DMS79 (cell line): Measurements from ENCODE around the gene HLA-DRA.

ENCODE experiments used
- DNase-seq: peaks from one replicate; lab custom pipeline; 2025; lab: John Stamatoyannopoulos, UW

Gene HLA-DRA

GRCh38 chr6:32475392-32476206, 35.9 kb downstream of the HLA-DRA start:
- DNase-seq, result no peak

DNA sequence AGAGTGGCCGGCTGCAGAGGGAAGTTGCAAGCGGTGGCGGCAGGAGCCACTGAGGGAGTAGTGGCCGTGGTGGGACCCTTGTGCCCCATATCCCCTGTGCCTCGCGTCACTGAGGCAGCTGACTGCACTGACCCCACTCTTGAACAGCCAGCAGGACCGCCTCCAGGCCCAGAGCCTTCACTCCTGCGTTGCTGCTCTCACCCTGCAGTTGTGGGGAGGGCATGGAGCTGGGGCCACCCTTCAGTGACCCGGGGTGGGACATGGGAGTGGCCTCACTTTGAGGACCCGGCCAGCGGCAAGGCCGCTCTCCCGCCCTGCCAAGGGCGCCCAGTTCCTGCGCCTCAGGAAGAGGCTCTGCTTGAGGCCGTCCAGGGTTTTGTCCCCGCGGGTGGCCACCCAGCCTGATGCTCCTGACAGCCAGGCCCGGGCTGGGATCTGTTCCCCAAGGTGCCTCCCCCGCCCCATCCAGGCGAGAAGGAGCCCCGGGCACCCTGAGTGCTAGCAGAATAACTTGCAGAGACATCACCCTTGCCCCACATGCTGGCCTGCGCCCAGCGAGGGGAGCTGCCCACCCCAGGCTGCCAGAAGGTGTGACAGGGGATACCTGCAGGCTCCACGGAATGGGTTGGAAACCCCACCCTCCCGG, 44.4 kb downstream of the HLA-DRA start:
- no peak for DNase-seq

DNA sequence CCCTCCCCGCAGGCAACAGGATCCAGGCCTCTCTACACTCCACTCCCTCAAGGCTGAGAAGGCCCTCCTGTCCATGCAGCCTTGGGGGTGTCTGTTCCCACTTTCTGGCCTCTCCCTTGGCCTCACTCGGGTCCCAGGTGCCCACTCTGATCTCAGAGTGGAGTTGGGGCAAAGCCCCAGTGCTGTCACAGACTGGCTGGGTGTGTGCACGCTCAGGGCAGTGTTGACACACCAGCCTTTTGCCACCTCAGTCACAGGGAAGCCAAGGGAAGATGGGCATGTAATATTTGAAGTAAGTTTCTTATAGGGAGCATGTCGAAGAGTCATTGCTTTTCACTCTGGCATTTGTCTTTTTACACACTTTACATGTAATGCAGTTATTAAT, 44.9 kb downstream of the HLA-DRA start:
- DNase-seq, result no peak

- DNase-seq, result no peak
These were observed 48.4 kb downstream of the HLA-DRA start for GRCh38 chr6:32488083-32488482.

- no peak for DNase-seq
These were observed 52.0 kb downstream of the HLA-DRA start for GRCh38 chr6:32491700-32492099.

GRCh38 chr6:32492351-32492750, 52.7 kb downstream of the HLA-DRA start:
- no peak for DNase-seq
